Heart left ventricle (tissue), 13 donors: ENCODE results near the gene PRDX5.

Experiments used
- POLR2A ChIP-seq, 2 donors: fragments of 450-650 bp; IDR thresholded peaks; one replicate each; pipeline ENCODE4 v1.6.1; 2017; ENCODE audit warnings: antibody characterized with exemption in 2 of 2, mild to moderate bottlenecking in 2 of 2, moderate library complexity in 2 of 2
- TF ChIP-seq, protein P1 (sequence below), 12 donors: fragments of 200-600 bp; sonication (generic) in 4 of 12; IDR thresholded peaks; one replicate each; pipeline versions ENCODE4 v1.5.0 to v1.8.0; 2018 to 2022; ENCODE audit warnings: antibody characterized with exemption in 12 of 12, mild to moderate bottlenecking in 5 of 12
- donor health status: ischemic (EF 13 %, LVEDD 7.1; RV severe dilation, severe dysfunction).
- donor health status: DM: no; HTN: yes; CAD: no.
- donor health status: DM: no; HTN: no; CAD: no.
- donor health status: ischemic (EF 25% LVEDD 6.9; RV normal size, moderate dysfunction).
- donor health status: ischemic (EF 25% LVEDD 5.7; RV mildly dilated, moderate dysfunction).
- donor health status: ischemic (EF 35%, LVEDD 5.7; RV mildly dilated, moderate dysfunction).
- donor health status: nonischemic (EF 11% LVEDD 7.7; RV severe dilation, severe dysfunction).
- donor health status: DM: yes; HTN: yes; CAD: no.
- donor health status: PGD.
- donor health status: ischemic (EF 29% LVEDD 5.4; RV normal size, mild dysfunction).
- donor health status: nonischemic (EF 23%, LVEDD 6.1; RV moderate dilation, normal function).

DNA sequence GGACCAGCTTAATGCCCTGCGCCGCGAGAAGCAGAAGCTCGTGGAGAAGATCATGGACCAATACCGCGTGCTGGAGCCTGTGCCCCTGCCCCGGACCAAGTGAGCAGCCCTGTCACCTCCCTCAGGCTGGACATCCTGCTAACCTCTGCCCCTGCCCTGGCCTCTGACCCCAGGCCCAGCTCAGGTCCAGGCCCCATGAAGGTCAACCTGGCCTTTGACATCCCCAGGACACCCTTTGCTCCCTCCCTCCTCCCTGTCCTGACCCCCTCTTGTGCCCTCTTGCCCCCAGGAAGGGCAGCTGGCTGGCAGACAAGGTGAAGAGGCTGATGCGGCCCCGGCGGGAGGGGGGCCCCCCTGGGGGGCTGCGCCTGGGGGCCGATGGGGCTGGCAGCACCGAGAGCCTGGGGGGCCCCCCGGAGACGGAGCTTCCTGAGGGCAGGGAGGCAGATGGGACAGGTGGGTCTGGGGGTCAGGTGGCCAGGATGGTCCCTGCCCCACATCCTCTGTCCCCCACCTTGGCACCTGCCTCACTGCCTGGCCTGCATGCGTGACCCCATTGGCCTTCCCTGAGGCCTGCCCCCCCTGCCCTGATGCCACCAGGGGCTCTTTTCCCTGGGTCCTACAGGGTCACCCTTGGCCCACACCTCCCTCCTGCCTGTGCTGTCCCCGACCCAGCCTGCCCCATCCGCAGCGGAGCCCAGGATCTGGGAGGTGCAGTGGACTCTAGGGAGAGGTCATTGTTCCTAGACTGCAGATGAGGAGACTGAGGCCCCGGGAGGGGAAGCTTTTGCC lies 36.0 kb downstream of the PRDX5 start:
- no peak for TF ChIP-seq POLR2A (IDR thresholded peaks at IDR 0.05)
- TF ChIP-seq, protein P1, sequence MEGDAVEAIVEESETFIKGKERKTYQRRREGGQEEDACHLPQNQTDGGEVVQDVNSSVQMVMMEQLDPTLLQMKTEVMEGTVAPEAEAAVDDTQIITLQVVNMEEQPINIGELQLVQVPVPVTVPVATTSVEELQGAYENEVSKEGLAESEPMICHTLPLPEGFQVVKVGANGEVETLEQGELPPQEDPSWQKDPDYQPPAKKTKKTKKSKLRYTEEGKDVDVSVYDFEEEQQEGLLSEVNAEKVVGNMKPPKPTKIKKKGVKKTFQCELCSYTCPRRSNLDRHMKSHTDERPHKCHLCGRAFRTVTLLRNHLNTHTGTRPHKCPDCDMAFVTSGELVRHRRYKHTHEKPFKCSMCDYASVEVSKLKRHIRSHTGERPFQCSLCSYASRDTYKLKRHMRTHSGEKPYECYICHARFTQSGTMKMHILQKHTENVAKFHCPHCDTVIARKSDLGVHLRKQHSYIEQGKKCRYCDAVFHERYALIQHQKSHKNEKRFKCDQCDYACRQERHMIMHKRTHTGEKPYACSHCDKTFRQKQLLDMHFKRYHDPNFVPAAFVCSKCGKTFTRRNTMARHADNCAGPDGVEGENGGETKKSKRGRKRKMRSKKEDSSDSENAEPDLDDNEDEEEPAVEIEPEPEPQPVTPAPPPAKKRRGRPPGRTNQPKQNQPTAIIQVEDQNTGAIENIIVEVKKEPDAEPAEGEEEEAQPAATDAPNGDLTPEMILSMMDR (IDR thresholded peaks at IDR 0.05): no peak
